ENCODE measurements around the gene MYO18A. TPM values are rescaled to one million over a fixed set of nuclear protein-coding genes. Genes with fewer than 3 reads are reported as not detected.

Gene MYO18A
- total and polyA plus RNA-seq, 2 experiments from 2014 or later: 16.0 to 30.5 TPM

GRCh38 chr17:29032857-29033197 is 147.4 kb downstream of the MYO18A start:
- peaks cover 9% of the 10 kb centered on the region for H3K9me3 ChIP-seq (ENCODE audit: low read depth)
- H3K36me3 ChIP-seq (ENCODE audit: low read depth): 0 out of 2 replicates have a peak, but pooled peaks cover 3% of the 10 kb centered on the region
- peaks cover 88% of the 10 kb centered on the region for H3K27me3 ChIP-seq (replicated peaks; ENCODE audit: insufficient read depth)
- H3K4me1 ChIP-seq (ENCODE audit: insufficient read depth): no peaks in the 10 kb centered on the region
- TF ChIP-seq EZH2phosphoT487 (IDR thresholded peaks at IDR 0.05; ENCODE audit: insufficient read depth, low read depth) (no peak), EZH2 (IDR thresholded peaks at IDR 0.05; ENCODE audit: insufficient read depth, poor library complexity, severe bottlenecking) (no peak)
- H3F3A ChIP-seq (ENCODE audit: insufficient read depth): no peaks in the 10 kb centered on the region
- 6 to 11% methylated on average over 6 of the region's 6 CpGs for WGBS, 2 experiments (ENCODE audit: low coverage in 1 of 2, low lambda C conversion rate in 2 of 2, missing lambda C conversion rate in 2 of 2)
- no peak overlapping the region for H3K27ac ChIP-seq
- H3K9me2 ChIP-seq (ENCODE audit: insufficient read depth): no peaks in the 10 kb centered on the region
- H3K4me3 ChIP-seq: no peak overlapping the region
- in situ Hi-C loops (cut with MboI): no loop called here
- no peak overlapping the region for H3K9ac ChIP-seq
- no peaks in the 10 kb centered on the region for H4K20me1 ChIP-seq (ENCODE audit: insufficient read depth)
- H3K4me2 ChIP-seq (ENCODE audit: unreplicated experiment): no peak overlapping the region
- no peak for DNase-seq
- no peak overlapping the region for H2AFZ ChIP-seq
- no peaks in the 10 kb centered on the region for H3K79me2 ChIP-seq (ENCODE audit: insufficient read depth)

- in situ Hi-C loops (cut with MboI): no loop called here
- Histone ChIP-seq H2AFZ (no peak overlapping the region), H3K9me3 (ENCODE audit: low read depth) (peaks cover 9% of the 10 kb centered on the region), H3K4me1 (ENCODE audit: insufficient read depth) (no peaks in the 10 kb centered on the region), H3K9ac (no peak overlapping the region), H3F3A (ENCODE audit: insufficient read depth) (no peaks in the 10 kb centered on the region), H3K4me2 (ENCODE audit: unreplicated experiment) (no peak overlapping the region), H3K4me3 (no peak overlapping the region), H3K9me2 (ENCODE audit: insufficient read depth) (no peaks in the 10 kb centered on the region), H3K36me3 (ENCODE audit: low read depth) (0 out of 2 replicates have a peak, but pooled peaks cover 3% of the 10 kb centered on the region), H4K20me1 (ENCODE audit: insufficient read depth) (no peaks in the 10 kb centered on the region), H3K79me2 (ENCODE audit: insufficient read depth) (no peaks in the 10 kb centered on the region), H3K27ac (no peak overlapping the region), H3K27me3 (replicated peaks; ENCODE audit: insufficient read depth) (peaks cover 88% of the 10 kb centered on the region)
- no peak for DNase-seq
- TF ChIP-seq EZH2phosphoT487 (IDR thresholded peaks at IDR 0.05; ENCODE audit: insufficient read depth, low read depth) (no peak), EZH2 (IDR thresholded peaks at IDR 0.05; ENCODE audit: insufficient read depth, poor library complexity, severe bottlenecking) (no peak)
- 11 to 12% methylated on average over 11 of the region's 11 CpGs for WGBS, 2 experiments (ENCODE audit: low coverage in 1 of 2, low lambda C conversion rate in 2 of 2, missing lambda C conversion rate in 2 of 2)
Observed at GRCh38 chr17:29032013-29032856, 148.0 kb downstream of the MYO18A start.

- Histone ChIP-seq H3F3A (ENCODE audit: insufficient read depth) (no peaks in the 10 kb centered on the region), H3K27me3 (replicated peaks; ENCODE audit: insufficient read depth) (peaks cover 86% of the 10 kb centered on the region), H2AFZ (no peak overlapping the region), H3K36me3 (ENCODE audit: low read depth) (0 out of 2 replicates have a peak, but pooled peaks cover 3% of the 10 kb centered on the region), H3K9ac (no peak overlapping the region), H3K9me2 (ENCODE audit: insufficient read depth) (no peaks in the 10 kb centered on the region), H4K20me1 (ENCODE audit: insufficient read depth) (no peaks in the 10 kb centered on the region), H3K27ac (no peak overlapping the region), H3K4me3 (no peak overlapping the region), H3K4me2 (ENCODE audit: unreplicated experiment) (no peak overlapping the region), H3K9me3 (ENCODE audit: low read depth) (peaks cover 9% of the 10 kb centered on the region), H3K4me1 (ENCODE audit: insufficient read depth) (no peaks in the 10 kb centered on the region), H3K79me2 (ENCODE audit: insufficient read depth) (no peaks in the 10 kb centered on the region)
- WGBS, 2 experiments (ENCODE audit: low coverage in 1 of 2, low lambda C conversion rate in 2 of 2, missing lambda C conversion rate in 2 of 2): 30 to 42% methylated on average over 5 of the region's 5 CpGs
- TF ChIP-seq EZH2phosphoT487 (IDR thresholded peaks at IDR 0.05; ENCODE audit: insufficient read depth, low read depth): no peak
- TF ChIP-seq EZH2 (IDR thresholded peaks at IDR 0.05; ENCODE audit: insufficient read depth, poor library complexity, severe bottlenecking): no peak
- no peak for DNase-seq
- in situ Hi-C loops (cut with MboI): no loop called here
Observed at GRCh38 chr17:29031488-29031887, 148.7 kb downstream of the MYO18A start.

DNA sequence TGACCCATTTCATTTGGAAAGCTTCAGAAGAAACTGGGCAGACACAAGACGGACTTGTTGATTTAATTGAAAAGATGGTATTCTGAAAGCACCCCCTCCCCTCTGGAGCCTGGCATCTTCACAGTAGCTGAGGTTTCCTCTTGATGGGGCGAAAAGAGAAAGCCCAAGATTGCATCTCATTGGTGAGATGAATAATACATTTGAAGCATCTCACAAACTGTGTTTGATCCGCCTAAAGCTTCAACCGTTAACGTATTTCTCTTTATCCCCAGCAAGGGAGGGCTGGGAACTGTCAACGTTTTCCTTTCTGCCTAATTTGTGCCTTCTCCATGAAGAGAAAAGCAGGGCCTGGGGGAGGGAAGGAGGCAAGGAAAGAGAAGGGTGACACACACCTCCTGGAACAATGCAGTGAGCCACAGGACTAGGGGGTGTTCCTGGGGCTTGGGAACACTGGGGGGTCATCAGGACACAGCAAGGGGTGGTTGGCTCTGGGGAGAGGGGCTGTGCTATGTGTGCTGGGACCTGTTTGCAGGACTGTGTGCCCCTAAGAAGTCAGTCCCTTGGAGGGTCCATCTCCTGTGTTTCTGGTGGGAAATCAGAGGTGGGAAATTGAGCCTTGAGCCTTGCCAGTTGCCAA is 155.8 kb downstream of the MYO18A start:
- 37 to 40% methylated on average over 6 of the region's 6 CpGs for WGBS, 2 experiments (ENCODE audit: low coverage in 1 of 2, low lambda C conversion rate in 2 of 2, missing lambda C conversion rate in 2 of 2)
- Histone ChIP-seq H3K9ac (no peak overlapping the region), H3K27me3 (replicated peaks; ENCODE audit: insufficient read depth) (peaks cover 88% of the 10 kb centered on the region), H3K9me3 (ENCODE audit: low read depth) (no peaks in the 10 kb centered on the region), H3K4me1 (ENCODE audit: insufficient read depth) (no peaks in the 10 kb centered on the region), H3K27ac (no peak overlapping the region), H3K9me2 (ENCODE audit: insufficient read depth) (no peaks in the 10 kb centered on the region), H3K79me2 (ENCODE audit: insufficient read depth) (no peaks in the 10 kb centered on the region), H3K36me3 (ENCODE audit: low read depth) (no peaks in the 10 kb centered on the region), H2AFZ (no peak overlapping the region), H3K4me2 (ENCODE audit: unreplicated experiment) (no peak overlapping the region), H4K20me1 (ENCODE audit: insufficient read depth) (no peaks in the 10 kb centered on the region), H3K4me3 (no peak overlapping the region), H3F3A (ENCODE audit: insufficient read depth) (no peaks in the 10 kb centered on the region)
- in situ Hi-C loops (cut with MboI): no loop called here
- DNase-seq: no peak
- TF ChIP-seq EZH2 (IDR thresholded peaks at IDR 0.05; ENCODE audit: insufficient read depth, poor library complexity, severe bottlenecking) (no peak), EZH2phosphoT487 (IDR thresholded peaks at IDR 0.05; ENCODE audit: insufficient read depth, low read depth) (no peak)
